Endothelial cell of umbilical vein (primary cell): Measurements from ENCODE around the gene KIF20A.

Source experiments
- CTCF ChIP-seq, 2 donors: IDR thresholded peaks; 1 replicate in 1 of 2; 2 replicates in 1 of 2; pipeline ENCODE4 v1.5.1; 2011; ENCODE audit warnings: low read length in 2 of 2, mild to moderate bottlenecking in 2 of 2, moderate library complexity in 2 of 2, control low read depth in 1 of 2, inconsistent platforms in 1 of 2, low read depth in 1 of 2; ENCODE audit not compliant: insufficient read depth in 1 of 2; ENCODE audit errors: extremely low read depth in 1 of 2
- EZH2 ChIP-seq: IDR thresholded peaks from 2 replicates; pipeline ENCODE4 v1.6.1; 2012; ENCODE audit warnings: borderline replicate concordance, low read depth, mild to moderate bottlenecking, moderate library complexity, low read length, inconsistent platforms; ENCODE audit not compliant: severe bottlenecking
- POLR2A ChIP-seq: IDR thresholded peaks from 2 replicates; pipeline ENCODE4 v1.6.1; 2012; ENCODE audit warnings: low read depth, mild to moderate bottlenecking, control low read depth, low read length
- POLR2AphosphoS5 ChIP-seq: IDR thresholded peaks from 2 replicates; pipeline ENCODE4 v1.6.1; 2012; ENCODE audit warnings: low read depth, mild to moderate bottlenecking, control low read depth, low read length, moderate library complexity; ENCODE audit not compliant: insufficient read depth

GRCh38 chr5:138234651-138235050 lies 55.7 kb downstream of the KIF20A start:
- no peak for TF ChIP-seq CTCF (IDR thresholded peaks at IDR 0.05; ENCODE audit: extremely low read depth in 1 of 2, insufficient read depth in 1 of 2, low read depth in 1 of 2, low read length in 2 of 2)
- TF ChIP-seq POLR2A: no peak
- no peak for TF ChIP-seq POLR2AphosphoS5
- no peak for TF ChIP-seq EZH2
